Hepatic stellate cell (primary cell): ENCODE results near the gene UBR4.

ENCODE experiments used
- DNase-seq: peaks from one replicate; pipeline ENCODE4 v3.0.0; 2011; ENCODE audit warnings: low spot score

The UBR4 gene

GRCh38 chr1:19036041-19036812 lies 173.8 kb downstream of the UBR4 start:
- no peak for DNase-seq

GRCh38 chr1:19035377-19036040 lies 174.6 kb downstream of the UBR4 start:
- no peak for DNase-seq

- no peak for DNase-seq
Observed at GRCh38 chr1:19034721-19035120, 175.3 kb downstream of the UBR4 start.

- DNase-seq: no peak
Observed at GRCh38 chr1:19033926-19034680, 176.0 kb downstream of the UBR4 start.

- DNase-seq: no peak
Observed at GRCh38 chr1:19033515-19033839, 176.6 kb downstream of the UBR4 start.

GRCh38 chr1:19032701-19033514 lies 177.2 kb downstream of the UBR4 start:
- no peak for DNase-seq

DNA sequence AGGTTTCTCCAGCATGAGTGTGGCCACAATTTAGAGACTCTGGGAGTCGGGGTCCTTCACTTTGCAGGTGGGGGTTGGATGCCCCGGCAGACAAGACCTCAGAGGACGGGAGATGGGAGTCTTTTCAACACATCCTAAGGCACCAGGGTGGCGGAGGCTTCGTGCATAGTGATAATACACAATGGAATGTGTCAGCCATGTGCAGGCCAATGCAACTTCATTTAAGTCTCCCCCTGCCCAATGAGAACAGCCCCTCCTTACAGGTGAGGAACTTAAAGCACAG lies 177.7 kb downstream of the UBR4 start:
- no peak for DNase-seq

GRCh38 chr1:19029191-19030085 lies 180.6 kb downstream of the UBR4 start:
- DNase-seq: no peak

DNA sequence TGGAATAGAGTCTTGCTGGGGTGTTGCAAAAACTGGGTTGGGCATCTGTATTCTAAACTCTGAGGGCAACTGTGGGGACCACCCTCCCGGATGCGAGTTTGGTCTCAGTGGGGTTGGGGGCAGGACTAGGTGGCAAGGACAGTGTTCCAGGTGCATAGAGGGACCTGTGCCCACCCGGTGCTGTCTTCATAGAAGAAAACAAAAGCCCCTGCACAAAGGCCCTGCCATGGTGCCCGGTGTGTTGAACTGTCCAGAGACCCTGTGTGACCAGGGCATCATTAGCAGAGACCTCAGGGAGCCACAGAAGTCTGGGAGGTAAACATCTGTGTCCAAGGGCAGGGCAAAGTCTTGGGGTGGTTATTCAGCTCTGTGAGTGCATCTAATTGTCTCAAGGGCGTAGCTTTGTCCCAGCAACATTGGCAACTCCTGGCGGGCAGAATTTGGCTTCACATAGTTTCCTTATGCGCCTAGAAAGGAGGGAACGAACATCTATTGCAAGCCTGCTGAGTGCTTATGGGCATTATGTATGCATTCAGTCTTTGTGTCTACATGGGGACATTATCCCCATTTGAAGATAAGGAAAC lies 181.4 kb downstream of the UBR4 start:
- no peak for DNase-seq

DNA sequence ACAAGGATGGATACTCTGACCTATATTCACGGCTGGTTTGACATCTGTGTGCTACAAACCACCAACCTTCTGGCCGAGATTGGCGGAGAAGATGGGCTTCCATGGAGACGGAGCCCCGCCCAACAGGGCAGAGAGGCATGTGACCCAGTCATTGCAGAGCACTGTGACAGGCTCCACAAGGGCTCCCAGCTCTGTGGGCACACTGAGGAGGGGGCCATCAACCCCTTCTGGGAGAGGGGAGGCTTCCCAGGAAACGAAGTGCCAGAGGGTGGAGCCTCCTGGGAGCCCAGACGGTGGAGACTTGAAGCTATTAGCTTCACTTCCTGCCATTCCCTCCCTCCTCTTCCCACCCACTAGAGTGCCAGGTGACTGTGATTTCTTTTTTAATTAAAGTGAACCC lies 182.0 kb downstream of the UBR4 start:
- DNase-seq: no peak
